Measurements from ENCODE around the gene TET2. TPM values are rescaled to one million over a fixed set of nuclear protein-coding genes. Genes with fewer than 3 reads are reported as not detected.

The TET2 gene
- total RNA-seq, 1 experiment from 2014 or later: 22.8 TPM

- intact Hi-C loops (cut with micrococcal nuclease; ENCODE audit: unreplicated experiment): no loop called here
- CTCF ChIA-PET: no interaction called here
- Histone ChIP-seq H3K4me3 (ENCODE audit: low read depth, low read length, poor library complexity, severe bottlenecking) (no peak overlapping the region), H3K27me3 (replicated peaks; ENCODE audit: insufficient read depth, low read depth, low read length, poor library complexity) (no peaks in the 10 kb centered on the region), H3K4me1 (ENCODE audit: insufficient read depth, low read length, poor library complexity, severe bottlenecking) (no peaks in the 10 kb centered on the region), H3K9me3 (ENCODE audit: low read depth, low read length, poor library complexity, severe bottlenecking) (no peaks in the 10 kb centered on the region), H3K27ac (ENCODE audit: low read depth, low read length, poor library complexity, severe bottlenecking) (no peak overlapping the region), H3K36me3 (ENCODE audit: insufficient read depth, low read length, poor library complexity, severe bottlenecking) (peaks cover 21% of the 10 kb centered on the region)
- POLR2A ChIA-PET (ENCODE audit: low non-redundant PET): no interaction called here
- TF ChIP-seq CTCF (conservative IDR thresholded peaks at IDR 0.05; ENCODE audit: low read depth, low read length) (no peak), EZH2 (IDR thresholded peaks at IDR 0.05; ENCODE audit: borderline replicate concordance, low read depth, low read length, poor library complexity, severe bottlenecking) (no peak)
- DNase-seq (ENCODE audit: low spot score): no peak
- BruUV-seq (replicated peaks): no TSS peak
These were observed 119.0 kb downstream of the TET2 start for GRCh38 chr4:105265689-105266088.

- ChIA-PET CTCF (no interaction called here), POLR2A (ENCODE audit: low non-redundant PET) (no interaction called here)
- TF ChIP-seq CTCF (conservative IDR thresholded peaks at IDR 0.05; ENCODE audit: low read depth, low read length) (no peak), EZH2 (IDR thresholded peaks at IDR 0.05; ENCODE audit: borderline replicate concordance, low read depth, low read length, poor library complexity, severe bottlenecking) (no peak)
- no peak for DNase-seq (ENCODE audit: low spot score)
- H3K36me3 ChIP-seq (ENCODE audit: insufficient read depth, low read length, poor library complexity, severe bottlenecking): peaks cover 18% of the 10 kb centered on the region
- no peaks in the 10 kb centered on the region for H3K27me3 ChIP-seq (replicated peaks; ENCODE audit: insufficient read depth, low read depth, low read length, poor library complexity)
- no peaks in the 10 kb centered on the region for H3K4me1 ChIP-seq (ENCODE audit: insufficient read depth, low read length, poor library complexity, severe bottlenecking)
- no peak overlapping the region for H3K27ac ChIP-seq (ENCODE audit: low read depth, low read length, poor library complexity, severe bottlenecking)
- BruUV-seq (replicated peaks): no TSS peak
- no peak overlapping the region for H3K4me3 ChIP-seq (ENCODE audit: low read depth, low read length, poor library complexity, severe bottlenecking)
- no peaks in the 10 kb centered on the region for H3K9me3 ChIP-seq (ENCODE audit: low read depth, low read length, poor library complexity, severe bottlenecking)
- intact Hi-C loops (cut with micrococcal nuclease; ENCODE audit: unreplicated experiment): no loop called here
These were observed 120.6 kb downstream of the TET2 start for GRCh38 chr4:105267280-105267679.

- H3K4me3 ChIP-seq (ENCODE audit: low read depth, low read length, poor library complexity, severe bottlenecking): no peak overlapping the region
- no peak for TF ChIP-seq CTCF (conservative IDR thresholded peaks at IDR 0.05; ENCODE audit: low read depth, low read length)
- H3K4me1 ChIP-seq (ENCODE audit: insufficient read depth, low read length, poor library complexity, severe bottlenecking): no peaks in the 10 kb centered on the region
- CTCF ChIA-PET: interaction anchor here (0.6 kb wide), 1 partner anchor 11 kb away, joined by 9 read pairs; no protein-coding TSS in a partner anchor
- no peaks in the 10 kb centered on the region for H3K27me3 ChIP-seq (replicated peaks; ENCODE audit: insufficient read depth, low read depth, low read length, poor library complexity)
- peaks cover 50% of the 10 kb centered on the region for H3K36me3 ChIP-seq (ENCODE audit: insufficient read depth, low read length, poor library complexity, severe bottlenecking)
- H3K9me3 ChIP-seq (ENCODE audit: low read depth, low read length, poor library complexity, severe bottlenecking): no peaks in the 10 kb centered on the region
- DNase-seq (ENCODE audit: low spot score): no peak
- no TSS peak for BruUV-seq (replicated peaks)
- no peak overlapping the region for H3K27ac ChIP-seq (ENCODE audit: low read depth, low read length, poor library complexity, severe bottlenecking)
- intact Hi-C loops (cut with micrococcal nuclease; ENCODE audit: unreplicated experiment): no loop called here
- POLR2A ChIA-PET (ENCODE audit: low non-redundant PET): no interaction called here
These were observed 125.3 kb downstream of the TET2 start for GRCh38 chr4:105272002-105272401.

Measured in A673 (cell line).